HL-60/S4 treated with retinoic acid at 250 ng/mL for 4 days and 3 days (cell line): ENCODE results near the gene UBTD2.

Source experiments
- in situ Hi-C: fragments of 300-500 bp; cut with MboI; formaldehyde crosslinking; loops from 2 replicates; pipeline ENCODE4 v1.7.0; 2022; ENCODE audit warnings: low sequenced_read_pairs

Gene UBTD2

DNA sequence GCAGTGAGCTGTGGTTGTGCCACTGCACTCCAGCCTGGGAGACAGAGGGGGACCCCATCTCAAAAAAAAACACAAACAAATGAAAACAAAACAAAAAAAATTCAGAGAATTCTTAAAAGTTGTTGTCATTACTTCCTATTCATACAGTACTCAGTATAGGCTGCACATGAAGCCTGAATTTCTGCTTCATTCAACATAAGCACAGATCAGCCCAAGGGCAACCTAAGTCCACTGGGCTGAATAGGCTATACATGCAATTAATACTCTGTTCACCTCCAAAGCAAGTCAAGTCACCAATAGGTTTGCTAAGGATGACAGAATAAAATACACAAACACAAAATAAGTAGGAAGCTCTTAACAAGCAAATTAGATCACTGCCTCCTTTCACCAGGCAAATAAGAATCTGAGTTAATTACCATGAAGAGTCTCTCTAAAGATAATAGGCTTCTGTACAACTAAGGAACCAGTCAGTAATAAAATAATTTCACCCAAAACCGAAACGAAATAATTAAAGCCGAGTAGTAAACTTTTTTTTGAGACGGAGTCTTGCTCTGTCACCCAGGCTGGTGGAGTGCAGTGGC, 18.7 kb downstream of the UBTD2 start:
- in situ Hi-C loops = no loop called here

DNA sequence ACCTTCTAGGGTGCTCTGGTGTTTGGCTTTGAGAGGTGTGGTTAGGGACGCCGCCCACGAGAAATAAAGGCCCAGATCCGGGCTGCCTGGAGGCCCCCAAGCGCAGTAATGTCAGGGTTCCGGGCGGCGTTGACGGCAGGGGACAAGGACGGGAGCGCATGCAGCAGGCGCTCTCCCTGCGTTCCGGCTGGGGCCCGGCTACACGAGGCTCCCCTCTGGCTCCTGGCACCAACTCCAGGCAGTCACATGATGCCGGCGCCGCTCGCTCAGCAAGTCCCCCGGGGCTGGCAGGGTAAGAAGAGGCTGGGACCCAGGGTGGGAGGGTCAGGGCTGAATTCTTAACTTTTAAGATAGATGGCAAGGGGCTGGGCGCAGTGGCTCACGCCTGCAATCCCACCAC, 28.1 kb downstream of the UBTD2 start:
- in situ Hi-C loops = no loop called here

DNA sequence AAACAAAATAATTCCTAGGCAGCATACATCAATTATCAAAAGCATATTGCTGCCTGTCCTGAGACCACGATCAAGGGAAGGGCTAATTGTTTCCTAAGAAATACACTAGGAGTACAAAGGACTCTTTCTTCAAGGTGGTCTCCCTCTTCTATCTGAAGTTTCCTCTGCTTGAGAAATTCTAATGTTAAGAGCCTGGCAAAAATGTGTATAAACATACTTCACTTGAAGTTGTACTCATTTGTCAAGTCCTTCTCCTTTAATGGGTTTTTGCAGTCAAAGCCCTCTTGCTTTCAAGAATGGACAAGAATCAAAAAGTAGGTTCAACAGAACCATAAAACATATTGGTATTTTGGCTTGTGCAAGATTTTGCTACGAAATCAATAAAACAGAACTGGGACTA, 31.1 kb downstream of the UBTD2 start:
- in situ Hi-C loops = no loop called here

DNA sequence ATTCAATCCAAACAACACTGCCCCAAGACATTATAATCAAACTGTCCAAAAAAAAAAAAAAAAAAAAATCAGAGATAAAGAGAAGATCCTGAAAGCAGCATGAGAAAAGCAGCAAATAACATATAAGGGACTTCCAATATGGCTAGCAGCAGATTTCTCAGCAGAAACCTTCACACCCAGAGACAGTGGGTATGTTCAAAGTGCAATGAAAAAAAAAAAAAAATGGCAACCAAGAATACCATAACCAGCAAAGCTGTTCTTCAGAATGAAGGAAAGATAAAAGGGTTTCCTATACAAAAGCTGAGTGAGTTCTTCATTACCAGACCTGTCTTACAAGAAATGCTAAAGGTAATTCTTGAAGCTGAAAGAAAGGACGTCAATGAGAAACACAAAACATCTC, 32.1 kb downstream of the UBTD2 start:
- in situ Hi-C loops = no loop called here

DNA sequence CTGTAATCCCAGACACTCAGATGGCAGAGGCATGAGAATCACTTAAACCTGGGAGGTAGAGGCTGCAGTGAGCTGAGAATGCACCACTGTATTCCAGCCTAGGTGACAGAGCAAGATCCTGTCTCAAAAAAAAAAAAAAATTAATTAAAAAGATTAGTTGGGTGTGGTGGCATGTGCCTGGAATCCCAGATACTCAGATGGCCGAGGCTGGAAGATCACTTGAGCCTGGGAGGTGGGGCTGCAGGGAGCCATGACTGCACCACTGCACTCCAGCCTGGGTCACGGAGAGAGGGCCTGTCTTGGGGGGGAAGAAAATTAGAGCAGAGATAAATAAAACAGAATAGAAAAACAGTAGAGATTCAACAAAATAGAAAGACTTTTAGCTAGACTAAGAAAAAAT, 34.9 kb downstream of the UBTD2 start:
- in situ Hi-C loops = no loop called here

DNA sequence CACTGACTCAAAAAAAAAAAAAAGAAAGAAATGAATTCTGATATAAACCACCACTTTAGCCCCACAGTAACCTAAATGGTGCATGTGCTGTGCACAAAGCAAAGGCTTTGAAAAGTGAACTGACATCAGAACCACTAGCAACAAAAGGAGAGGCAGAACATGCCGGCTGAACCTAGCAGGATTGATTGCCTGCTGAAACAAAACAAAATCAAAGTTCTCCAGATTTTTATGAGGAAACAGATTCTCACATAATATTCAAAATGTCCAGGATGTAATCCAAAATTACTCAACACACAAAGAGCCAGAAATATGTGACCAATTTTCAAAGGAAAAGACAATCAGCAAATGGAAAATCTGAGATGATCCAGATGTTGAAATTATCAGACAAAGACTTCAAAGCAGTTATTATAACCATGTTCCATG, 37.9 kb downstream of the UBTD2 start:
- in situ Hi-C loops = no loop called here

DNA sequence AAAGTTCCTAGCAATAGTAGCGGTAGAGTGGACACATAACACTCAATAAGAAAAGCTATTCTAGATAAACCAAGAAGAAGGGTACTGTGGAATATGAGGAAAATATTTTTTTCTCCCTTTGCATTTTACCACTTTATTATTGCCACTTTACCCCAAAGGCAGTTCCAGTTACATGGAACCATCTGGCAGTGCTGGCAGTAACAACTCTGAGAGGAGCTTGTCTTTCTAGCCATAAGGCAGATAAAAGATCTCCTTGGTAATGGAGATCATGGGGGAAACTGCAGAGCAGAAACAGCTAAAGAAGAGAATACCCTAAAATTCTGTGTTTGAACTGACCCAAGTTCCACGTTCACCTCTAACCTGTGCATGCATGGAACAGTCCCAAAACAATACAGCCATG, 38.5 kb downstream of the UBTD2 start:
- in situ Hi-C loops = no loop called here

DNA sequence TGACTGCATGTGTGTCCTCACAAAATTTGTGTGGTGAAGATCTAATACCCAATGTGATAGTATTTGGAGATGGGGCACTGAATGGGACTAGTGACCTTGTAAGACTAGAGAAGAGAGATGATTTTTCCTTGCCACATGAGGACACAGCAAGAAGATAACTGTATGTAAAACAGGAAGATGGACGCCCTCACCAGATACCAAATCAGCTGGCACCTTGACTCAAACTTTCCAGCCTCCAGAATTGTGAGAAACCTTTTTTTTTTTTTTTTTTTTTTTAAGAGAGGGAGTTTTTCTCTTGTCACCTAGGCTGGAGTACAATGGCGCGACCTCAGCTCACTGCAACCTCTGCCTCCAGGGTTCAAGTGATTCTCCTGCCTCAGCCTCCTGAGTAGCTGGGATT, 40.3 kb downstream of the UBTD2 start:
- in situ Hi-C loops = no loop called here

DNA sequence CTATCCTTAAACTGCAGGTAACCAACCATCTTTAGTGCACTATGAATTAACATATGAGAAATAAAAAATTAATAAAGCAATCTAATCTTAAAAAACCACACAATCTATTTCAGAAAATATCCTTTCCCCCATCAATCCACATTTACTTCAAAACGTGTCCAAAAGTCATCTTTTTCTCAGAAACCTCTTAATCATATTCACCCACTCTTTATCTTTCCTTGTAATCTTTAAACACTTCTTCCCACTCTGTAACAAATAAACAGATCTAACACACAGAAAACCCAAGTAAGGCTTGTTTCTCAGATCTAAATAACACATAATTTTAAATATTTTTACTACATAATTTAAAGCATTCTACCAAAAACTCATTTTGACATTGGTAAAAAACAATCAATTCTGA, 45.2 kb downstream of the UBTD2 start:
- in situ Hi-C loops = no loop called here

DNA sequence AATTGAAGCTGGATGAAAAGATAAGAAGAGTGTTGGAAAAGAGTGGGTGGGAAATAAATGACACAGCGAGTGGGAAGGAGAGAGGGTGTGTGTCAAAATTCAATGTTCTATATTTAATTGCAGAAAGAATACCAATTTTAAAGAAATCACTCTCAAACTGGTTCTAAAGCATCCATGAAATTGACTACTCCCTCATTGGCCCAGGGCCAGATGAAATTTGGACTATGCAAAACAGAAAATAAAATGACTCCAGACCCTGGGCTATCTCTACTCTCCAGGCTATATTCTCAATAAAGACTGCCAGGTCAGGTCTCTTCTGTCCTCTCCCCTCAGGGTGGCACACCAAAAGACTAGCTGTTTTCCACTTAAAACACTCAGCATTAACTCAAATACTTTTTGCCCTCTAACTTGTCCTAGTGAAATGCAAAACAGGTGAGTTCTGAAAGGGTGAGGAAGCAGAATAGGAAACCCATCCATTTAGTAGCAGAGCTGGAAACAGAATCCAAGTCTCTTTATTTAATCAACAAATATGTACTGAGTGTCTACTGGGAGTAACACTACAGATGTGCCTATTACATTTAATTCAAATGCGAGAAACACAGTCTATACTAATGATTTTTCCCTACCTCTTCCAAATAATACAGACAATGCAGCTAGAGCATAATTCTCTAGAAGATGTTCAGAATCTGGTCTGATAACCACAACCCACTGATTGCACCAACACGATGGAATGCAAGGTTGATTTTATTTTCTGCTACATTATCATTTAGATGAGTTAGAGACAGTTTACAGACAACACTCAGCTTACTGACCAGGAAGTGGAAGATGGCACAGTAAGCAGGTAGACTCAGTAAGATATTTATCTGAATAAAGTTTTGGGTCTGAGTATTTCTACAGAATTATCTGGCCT, 47.5 kb downstream of the UBTD2 start:
- in situ Hi-C loops = no loop called here

DNA sequence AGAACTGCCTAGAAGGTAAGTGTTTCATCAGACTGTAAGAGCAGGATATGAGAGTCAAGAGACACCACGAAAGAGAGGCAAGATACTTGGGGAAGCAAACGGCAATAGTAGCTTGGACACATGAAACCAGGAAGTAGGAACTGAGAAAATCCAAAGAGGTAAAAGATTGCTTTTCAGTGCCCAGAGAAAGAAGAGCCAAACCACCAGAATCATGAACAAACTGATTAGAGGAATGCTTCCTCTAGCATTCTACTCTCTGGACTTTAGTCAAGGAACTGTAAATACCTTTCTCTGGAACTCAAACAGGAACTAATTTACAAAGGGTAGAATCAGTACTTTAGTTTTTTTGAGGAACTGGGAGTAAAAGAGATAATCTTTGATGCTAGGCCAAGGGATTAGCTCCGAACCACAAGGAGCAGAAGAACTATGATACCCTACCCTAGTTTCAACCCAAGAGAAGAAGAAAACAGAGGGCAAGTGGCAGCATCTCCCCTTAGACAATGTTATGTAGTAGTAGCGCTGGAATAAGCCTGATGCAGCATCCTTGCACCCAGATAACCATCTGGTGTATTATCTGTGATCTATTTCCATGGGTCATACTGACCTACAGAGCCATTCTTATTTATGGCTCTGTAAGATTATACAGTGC, 48.3 kb downstream of the UBTD2 start:
- in situ Hi-C loops = no loop called here

DNA sequence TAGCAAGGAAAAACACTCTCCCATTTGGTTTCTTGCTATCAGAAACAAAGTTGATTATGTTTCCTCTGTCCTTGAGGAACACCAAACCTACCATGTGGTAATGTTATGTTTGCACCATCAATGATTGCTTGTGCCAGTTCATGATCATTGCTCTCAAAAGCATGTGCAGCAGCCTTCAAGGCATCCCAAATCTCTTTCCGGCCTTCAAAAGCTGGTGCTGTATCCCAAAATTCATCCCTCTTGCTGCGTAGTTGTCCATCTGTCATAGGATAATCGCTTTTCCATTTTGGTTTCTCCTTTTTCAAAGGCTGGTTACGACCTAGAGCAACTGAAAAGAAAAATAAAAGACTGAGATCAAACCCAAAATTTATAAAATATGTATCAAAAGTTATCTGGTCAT, 49.5 kb downstream of the UBTD2 start:
- in situ Hi-C loops = no loop called here

DNA sequence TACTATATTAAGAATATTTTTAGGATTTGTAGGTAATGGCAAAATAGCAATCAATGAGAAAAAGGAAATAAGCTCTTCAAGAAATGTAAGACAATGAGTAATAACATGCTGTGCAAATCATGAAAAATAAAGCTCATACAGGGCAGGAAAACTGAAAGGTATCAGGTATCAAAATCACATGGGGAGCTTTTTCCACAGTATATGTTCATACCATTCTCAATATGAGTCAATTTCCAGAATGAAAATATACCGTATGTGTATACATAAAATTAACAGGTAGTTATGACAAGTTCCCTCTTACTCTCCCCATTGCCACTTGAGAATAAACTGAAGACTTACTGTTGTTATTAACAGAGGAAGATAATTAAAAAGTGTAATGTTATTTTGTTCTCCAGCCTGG, 53.7 kb downstream of the UBTD2 start:
- in situ Hi-C loops = no loop called here

DNA sequence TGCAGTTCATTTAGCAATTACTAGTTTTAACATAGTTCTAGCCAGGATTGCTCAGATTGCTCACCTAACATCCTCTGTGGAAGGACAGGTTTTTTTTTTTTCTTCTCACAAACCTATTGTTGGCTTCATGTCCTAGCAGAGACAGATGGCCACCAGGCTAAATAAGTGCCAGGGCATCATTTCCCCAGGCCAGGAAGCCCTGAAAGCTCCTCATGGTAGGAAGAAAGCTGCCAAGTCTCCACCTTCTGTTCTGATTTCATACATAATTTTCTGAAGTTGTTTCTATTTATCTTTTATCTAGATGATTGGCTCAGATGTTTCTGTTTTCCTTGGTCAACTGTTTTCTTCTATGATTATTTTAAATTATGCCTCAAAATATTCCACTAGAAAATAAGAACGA, 58.6 kb downstream of the UBTD2 start:
- in situ Hi-C loops = no loop called here

DNA sequence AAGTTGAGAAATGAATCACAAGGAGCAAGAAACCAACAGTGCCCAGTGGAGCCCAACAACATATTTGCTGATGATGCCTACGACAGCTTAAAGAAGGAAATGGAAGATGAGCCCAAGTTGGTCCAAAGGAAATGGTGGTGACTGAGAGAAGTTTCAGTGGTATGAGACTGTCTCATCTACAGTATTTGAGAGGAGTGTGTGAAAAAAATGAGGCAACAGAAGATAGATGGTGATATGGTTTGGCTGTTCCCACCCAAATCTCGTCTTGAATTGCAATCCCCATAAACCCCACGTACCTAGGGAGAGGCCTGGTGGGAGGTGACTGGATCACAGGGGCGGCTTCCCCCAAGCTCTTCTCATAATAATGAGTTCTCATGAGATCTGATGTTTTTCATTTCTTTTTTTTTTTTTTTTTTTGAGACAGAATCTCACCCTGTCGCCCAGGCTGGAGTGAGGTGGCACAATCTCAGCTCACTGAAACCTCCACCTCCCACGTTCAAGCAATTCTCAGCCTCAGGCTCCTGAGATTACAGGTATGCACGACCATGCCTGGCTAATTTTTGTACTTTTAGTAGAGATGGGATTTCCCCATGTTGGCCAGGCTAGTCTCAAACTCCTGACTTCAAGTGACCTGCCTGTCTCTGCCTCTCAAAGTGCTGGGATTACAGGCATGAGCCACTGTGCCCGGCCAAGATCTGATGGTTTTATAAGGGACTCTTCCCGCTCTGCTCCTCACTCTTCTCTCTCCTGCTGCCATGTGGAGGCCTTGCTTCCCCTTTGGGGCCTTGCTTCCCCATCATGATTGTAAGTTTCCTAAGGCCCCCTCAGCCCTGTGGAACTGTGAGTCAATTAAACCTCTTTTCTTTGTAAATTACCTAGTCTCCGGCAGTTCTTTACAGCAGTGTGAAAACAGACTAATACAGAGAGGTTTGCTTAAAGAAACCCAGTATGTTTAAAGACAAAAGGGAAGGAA, 59.4 kb downstream of the UBTD2 start:
- in situ Hi-C loops = no loop called here

DNA sequence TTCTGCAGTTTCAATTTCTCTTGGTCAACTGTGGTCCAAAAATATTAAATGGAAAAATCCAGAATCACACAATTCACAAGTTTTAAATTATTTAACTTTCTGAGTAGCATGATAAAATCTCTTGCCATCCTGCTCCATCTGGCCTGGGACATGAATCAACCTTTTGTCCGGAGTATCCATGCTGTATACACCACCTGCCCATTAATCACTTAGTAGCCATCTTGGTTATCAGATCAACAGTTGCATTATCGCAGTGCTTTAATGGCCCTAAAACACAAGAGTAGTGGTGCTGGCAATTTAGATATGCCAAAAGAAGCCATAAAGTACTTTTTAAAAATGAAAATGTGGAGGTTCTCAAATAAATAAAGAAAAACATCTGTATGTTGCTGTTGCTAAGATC, 64.3 kb downstream of the UBTD2 start:
- in situ Hi-C loops = no loop called here

DNA sequence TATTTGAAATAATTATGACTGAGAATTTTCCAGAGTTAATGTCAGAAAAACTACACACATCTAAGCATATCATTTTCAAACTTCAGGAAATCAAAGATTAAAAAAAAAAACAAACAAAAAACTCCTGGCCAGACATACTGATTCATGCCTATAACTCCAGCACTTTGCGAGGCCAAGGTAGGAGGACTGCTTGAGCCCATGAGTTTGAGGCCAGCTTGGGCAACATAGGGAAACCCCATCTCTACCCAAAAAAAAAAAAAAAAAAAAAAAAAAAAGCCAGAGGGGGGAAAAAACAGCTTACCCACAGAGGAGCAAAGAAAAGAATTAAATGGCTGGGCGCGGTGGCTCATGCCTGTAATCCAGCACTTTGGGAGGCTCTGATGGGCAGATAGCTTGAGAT, 67.2 kb downstream of the UBTD2 start:
- in situ Hi-C loops = no loop called here

DNA sequence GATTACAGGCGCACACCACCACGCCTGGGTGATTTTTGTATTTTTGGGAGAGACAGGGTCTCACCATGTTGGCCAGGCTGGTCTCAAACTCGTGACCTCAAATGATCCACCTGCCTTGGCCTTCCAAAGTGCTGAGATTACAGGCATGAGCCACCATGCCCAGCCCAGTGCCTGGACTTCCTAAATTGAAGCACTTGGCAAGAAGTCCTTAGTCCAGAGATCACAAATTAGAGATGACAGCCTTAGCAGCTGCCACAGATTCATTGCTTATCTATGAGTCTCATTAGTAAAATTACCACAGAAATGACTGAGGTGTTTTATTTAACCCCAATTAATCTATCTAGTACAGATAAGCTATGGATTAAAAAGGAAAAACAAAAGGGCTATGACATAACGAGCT, 70.4 kb downstream of the UBTD2 start:
- in situ Hi-C loops = no loop called here

DNA sequence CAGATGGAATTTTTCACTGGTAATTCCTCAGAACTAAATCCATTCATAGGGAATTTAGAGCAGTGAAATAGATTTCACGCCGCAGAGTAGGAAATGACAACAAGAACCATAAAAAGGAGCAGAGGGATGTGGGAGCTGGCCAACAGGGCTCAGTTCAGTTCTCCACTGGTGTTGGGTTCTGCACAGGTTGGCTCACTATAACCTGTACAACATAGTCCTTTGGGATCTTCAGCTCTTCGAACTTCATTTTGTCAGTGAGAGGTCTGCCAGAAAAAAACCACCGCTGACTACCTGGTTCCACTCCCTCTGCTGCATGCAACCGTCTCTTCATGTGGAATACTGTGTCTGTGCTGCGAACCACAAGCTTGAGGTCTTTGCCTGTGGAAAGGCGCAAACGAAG, 71.9 kb downstream of the UBTD2 start:
- in situ Hi-C loops = no loop called here

DNA sequence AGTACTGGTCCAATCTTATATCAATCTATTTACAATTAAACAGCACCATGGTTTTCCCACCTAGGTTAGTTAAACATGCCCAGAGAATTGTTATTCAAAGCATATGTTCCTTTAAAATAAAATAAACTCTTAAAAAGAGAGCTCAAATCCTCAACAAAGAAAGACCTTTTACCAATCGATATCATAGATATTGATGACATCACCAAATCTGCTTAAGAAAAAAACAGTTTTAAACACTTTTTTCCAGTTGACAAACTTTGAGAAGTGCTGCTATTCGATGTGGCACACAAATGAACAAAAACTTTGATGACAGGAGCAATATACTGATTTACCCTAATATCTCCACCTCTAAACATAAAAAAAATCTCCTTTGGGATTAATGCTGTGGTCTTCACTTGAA, 73.8 kb downstream of the UBTD2 start:
- in situ Hi-C loops = no loop called here

DNA sequence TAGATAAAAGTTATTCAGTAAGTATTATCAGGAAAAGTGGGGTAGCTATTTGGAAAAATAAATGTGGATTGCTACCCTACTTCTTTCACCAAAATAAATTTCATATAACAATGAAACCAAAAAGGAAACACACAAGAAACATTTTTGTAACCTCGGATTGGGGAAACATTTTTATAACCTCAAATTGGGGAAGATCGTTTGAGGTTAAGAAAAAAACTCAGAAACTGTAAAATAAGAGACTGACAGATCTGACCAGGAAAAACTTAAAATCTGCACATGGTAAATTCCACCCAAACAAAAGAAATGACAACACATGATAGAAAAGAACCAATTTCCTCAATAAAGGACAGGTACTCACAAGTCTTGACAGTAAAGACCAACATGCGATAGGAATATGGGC, 76.1 kb downstream of the UBTD2 start:
- in situ Hi-C loops = no loop called here
